GDM1 (cell line): ENCODE measurements around the gene CAMK1D.

Experiments used
- DNase-seq: peaks from one replicate; lab custom pipeline; 2025; lab: John Stamatoyannopoulos, UW

The CAMK1D gene

GRCh38 chr10:12823328-12823727 is 474.0 kb downstream of the CAMK1D start:
- DNase-seq: no peak

- no peak for DNase-seq
Observed at GRCh38 chr10:12825260-12825849, 476.0 kb downstream of the CAMK1D start.

GRCh38 chr10:12826800-12827372 is 477.5 kb downstream of the CAMK1D start:
- no peak for DNase-seq

GRCh38 chr10:12828736-12829135 is 479.4 kb downstream of the CAMK1D start:
- no peak for DNase-seq

- DNase-seq: no peak
Observed at GRCh38 chr10:12829831-12830390, 480.6 kb downstream of the CAMK1D start.

GRCh38 chr10:12832096-12832495 is 482.7 kb downstream of the CAMK1D start:
- DNase-seq: no peak

GRCh38 chr10:12833451-12833850 is 484.1 kb downstream of the CAMK1D start:
- no peak for DNase-seq

- DNase-seq: no peak
Observed at GRCh38 chr10:12834116-12834665, 484.8 kb downstream of the CAMK1D start.

GRCh38 chr10:12834721-12835120 is 485.4 kb downstream of the CAMK1D start:
- DNase-seq: no peak

GRCh38 chr10:12835709-12836108 is 486.4 kb downstream of the CAMK1D start:
- DNase-seq: no peak

- no peak for DNase-seq
Observed at GRCh38 chr10:12838366-12838765, 489.0 kb downstream of the CAMK1D start.

GRCh38 chr10:12838995-12839927 is 489.9 kb downstream of the CAMK1D start:
- DNase-seq: no peak

- DNase-seq: no peak
Observed at GRCh38 chr10:12839941-12840611, 490.7 kb downstream of the CAMK1D start.

GRCh38 chr10:12841426-12841825 is 492.1 kb downstream of the CAMK1D start:
- DNase-seq: no peak

GRCh38 chr10:12841826-12842225 is 492.5 kb downstream of the CAMK1D start:
- no peak for DNase-seq

GRCh38 chr10:12842310-12842709 is 493.0 kb downstream of the CAMK1D start:
- no peak for DNase-seq

- DNase-seq: no peak
Observed at GRCh38 chr10:12843296-12843945, 494.1 kb downstream of the CAMK1D start.

GRCh38 chr10:12844811-12845483 is 495.6 kb downstream of the CAMK1D start:
- DNase-seq: no peak

GRCh38 chr10:12846718-12847117 is 497.4 kb downstream of the CAMK1D start:
- DNase-seq: no peak

- DNase-seq: no peak
Observed at GRCh38 chr10:12847361-12847975, 498.1 kb downstream of the CAMK1D start.
